Measurements from ENCODE around the gene L1TD1.

DNA sequence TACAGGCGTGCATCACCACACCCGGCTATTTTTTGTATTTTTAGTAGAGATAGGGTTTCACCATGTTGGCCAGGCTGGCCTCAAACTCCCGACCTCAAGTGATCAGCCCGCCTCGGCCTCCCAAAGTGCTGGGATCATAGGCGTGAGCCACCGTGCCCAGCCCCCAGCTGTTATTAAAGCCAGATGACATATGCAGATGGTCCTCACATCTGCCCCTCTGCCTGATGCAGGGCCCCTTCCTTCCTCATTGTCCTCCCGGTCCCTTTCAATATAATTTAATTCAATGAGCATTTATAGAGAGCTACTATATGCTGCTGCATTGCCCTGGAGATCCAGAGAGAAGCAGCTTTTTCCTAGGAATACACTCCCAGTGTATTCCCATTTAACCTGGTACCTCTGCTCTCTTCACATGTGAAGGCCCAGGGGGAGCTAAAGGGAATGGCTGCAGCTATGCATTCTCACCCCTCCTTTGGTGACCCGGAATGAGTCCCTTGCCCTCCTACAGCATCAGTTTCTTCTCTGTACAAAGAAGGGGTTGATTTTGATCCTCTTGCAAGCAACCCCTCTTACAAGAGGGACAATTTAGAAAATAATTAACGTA lies 55.6 kb downstream of the L1TD1 start:
- TF ChIP-seq HOXA7 (CRISPR knock-in tag; IDR thresholded peaks at IDR 0.05; ENCODE audit: borderline replicate concordance) (no peak), ZNF169 (tag by site-specific recombination; IDR thresholded peaks at IDR 0.05) (no peak), SP3 (tag by site-specific recombination; IDR thresholded peaks at IDR 0.05) (no peak), TCF7L2 (IDR thresholded peaks at IDR 0.05; ENCODE audit: borderline replicate concordance, low read depth, low read length) (no peak), OSR2 (tag by site-specific recombination; IDR thresholded peaks at IDR 0.05) (no peak), PRDM4 (tag by site-specific recombination; IDR thresholded peaks at IDR 0.05) (no peak), ZSCAN30 (tag by site-specific recombination; IDR thresholded peaks at IDR 0.05) (no peak), HIC1 (tag by site-specific recombination; IDR thresholded peaks at IDR 0.05) (no peak), ZNF580 (tag by site-specific recombination; IDR thresholded peaks at IDR 0.05) (no peak), ZFP41 (tag by site-specific recombination; IDR thresholded peaks at IDR 0.05; ENCODE audit: borderline replicate concordance) (no peak)
- TF ChIP-seq, protein P1, sequence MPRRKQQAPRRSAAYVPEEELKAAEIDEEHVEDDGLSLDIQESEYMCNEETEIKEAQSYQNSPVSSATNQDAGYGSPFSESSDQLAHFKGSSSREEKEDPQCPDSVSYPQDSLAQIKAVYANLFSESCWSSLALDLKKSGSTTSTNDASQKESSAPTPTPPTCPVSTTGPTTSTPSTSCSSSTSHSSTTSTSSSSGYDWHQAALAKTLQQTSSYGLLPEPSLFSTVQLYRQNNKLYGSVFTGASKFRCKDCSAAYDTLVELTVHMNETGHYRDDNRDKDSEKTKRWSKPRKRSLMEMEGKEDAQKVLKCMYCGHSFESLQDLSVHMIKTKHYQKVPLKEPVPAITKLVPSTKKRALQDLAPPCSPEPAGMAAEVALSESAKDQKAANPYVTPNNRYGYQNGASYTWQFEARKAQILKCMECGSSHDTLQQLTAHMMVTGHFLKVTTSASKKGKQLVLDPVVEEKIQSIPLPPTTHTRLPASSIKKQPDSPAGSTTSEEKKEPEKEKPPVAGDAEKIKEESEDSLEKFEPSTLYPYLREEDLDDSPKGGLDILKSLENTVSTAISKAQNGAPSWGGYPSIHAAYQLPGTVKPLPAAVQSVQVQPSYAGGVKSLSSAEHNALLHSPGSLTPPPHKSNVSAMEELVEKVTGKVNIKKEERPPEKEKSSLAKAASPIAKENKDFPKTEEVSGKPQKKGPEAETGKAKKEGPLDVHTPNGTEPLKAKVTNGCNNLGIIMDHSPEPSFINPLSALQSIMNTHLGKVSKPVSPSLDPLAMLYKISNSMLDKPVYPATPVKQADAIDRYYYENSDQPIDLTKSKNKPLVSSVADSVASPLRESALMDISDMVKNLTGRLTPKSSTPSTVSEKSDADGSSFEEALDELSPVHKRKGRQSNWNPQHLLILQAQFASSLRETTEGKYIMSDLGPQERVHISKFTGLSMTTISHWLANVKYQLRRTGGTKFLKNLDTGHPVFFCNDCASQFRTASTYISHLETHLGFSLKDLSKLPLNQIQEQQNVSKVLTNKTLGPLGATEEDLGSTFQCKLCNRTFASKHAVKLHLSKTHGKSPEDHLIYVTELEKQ (tag by site-specific recombination; IDR thresholded peaks at IDR 0.05; ENCODE audit: borderline replicate concordance) = no peak
- TF ChIP-seq, protein P2, sequence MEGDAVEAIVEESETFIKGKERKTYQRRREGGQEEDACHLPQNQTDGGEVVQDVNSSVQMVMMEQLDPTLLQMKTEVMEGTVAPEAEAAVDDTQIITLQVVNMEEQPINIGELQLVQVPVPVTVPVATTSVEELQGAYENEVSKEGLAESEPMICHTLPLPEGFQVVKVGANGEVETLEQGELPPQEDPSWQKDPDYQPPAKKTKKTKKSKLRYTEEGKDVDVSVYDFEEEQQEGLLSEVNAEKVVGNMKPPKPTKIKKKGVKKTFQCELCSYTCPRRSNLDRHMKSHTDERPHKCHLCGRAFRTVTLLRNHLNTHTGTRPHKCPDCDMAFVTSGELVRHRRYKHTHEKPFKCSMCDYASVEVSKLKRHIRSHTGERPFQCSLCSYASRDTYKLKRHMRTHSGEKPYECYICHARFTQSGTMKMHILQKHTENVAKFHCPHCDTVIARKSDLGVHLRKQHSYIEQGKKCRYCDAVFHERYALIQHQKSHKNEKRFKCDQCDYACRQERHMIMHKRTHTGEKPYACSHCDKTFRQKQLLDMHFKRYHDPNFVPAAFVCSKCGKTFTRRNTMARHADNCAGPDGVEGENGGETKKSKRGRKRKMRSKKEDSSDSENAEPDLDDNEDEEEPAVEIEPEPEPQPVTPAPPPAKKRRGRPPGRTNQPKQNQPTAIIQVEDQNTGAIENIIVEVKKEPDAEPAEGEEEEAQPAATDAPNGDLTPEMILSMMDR (tag by site-specific recombination; IDR thresholded peaks at IDR 0.05) = no peak
